ENCODE data around the gene MACROD2.

- TF ChIP-seq CTCF (conservative IDR thresholded peaks at IDR 0.05) (no peak), ZFX (IDR thresholded peaks at IDR 0.05) (no peak)
Observed at GRCh38 chr20:14861028-14861699, 865.8 kb downstream of the MACROD2 start.
